Activated CD4-positive, CD25-positive, alpha-beta regulatory T cell treated with anti-CD3 and anti-CD28 coated beads, Interleukin-2, amount 50 U/mL, for 16 hours (primary cell): Measurements from ENCODE around the gene CAMKMT.

ENCODE experiments used
- DNase-seq: peaks from one replicate; pipeline ENCODE4 v3.0.0-alpha.2; 2020; ENCODE audit warnings: low read depth, low spot score

CAMKMT gene

GRCh38 chr2:44596537-44597320, 235.0 kb downstream of the CAMKMT start:
- DNase-seq, result no peak

GRCh38 chr2:44598330-44599119, 236.8 kb downstream of the CAMKMT start:
- DNase-seq, result no peak

GRCh38 chr2:44599130-44599529, 237.4 kb downstream of the CAMKMT start:
- no peak for DNase-seq

- DNase-seq, result no peak
Measured at GRCh38 chr2:44602446-44602845, 240.7 kb downstream of the CAMKMT start.

- no peak for DNase-seq
Measured at GRCh38 chr2:44605511-44605910, 243.8 kb downstream of the CAMKMT start.

GRCh38 chr2:44612276-44612675, 250.5 kb downstream of the CAMKMT start:
- DNase-seq, result no peak

- no peak for DNase-seq
Measured at GRCh38 chr2:44614940-44615339, 253.2 kb downstream of the CAMKMT start.

GRCh38 chr2:44615950-44616518, 254.3 kb downstream of the CAMKMT start:
- no peak for DNase-seq

GRCh38 chr2:44616667-44617155, 255.0 kb downstream of the CAMKMT start:
- no peak for DNase-seq

- DNase-seq, result no peak
Measured at GRCh38 chr2:44618251-44619023, 256.7 kb downstream of the CAMKMT start.

- DNase-seq, result no peak
Measured at GRCh38 chr2:44620189-44620990, 258.6 kb downstream of the CAMKMT start.

GRCh38 chr2:44623622-44624351, 262.0 kb downstream of the CAMKMT start:
- DNase-seq, result no peak

- DNase-seq, result no peak
Measured at GRCh38 chr2:44628297-44628696, 266.6 kb downstream of the CAMKMT start.

- no peak for DNase-seq
Measured at GRCh38 chr2:44632931-44633689, 271.4 kb downstream of the CAMKMT start.

GRCh38 chr2:44635725-44636124, 274.0 kb downstream of the CAMKMT start:
- DNase-seq, result no peak

- DNase-seq, result no peak
Measured at GRCh38 chr2:44638649-44639048, 276.9 kb downstream of the CAMKMT start.

GRCh38 chr2:44639399-44639798, 277.7 kb downstream of the CAMKMT start:
- no peak for DNase-seq

- DNase-seq, result no peak
Measured at GRCh38 chr2:44642123-44642857, 280.5 kb downstream of the CAMKMT start.

GRCh38 chr2:44645937-44646336, 284.2 kb downstream of the CAMKMT start:
- DNase-seq, result no peak
